GM23338 (cell line): ENCODE results near the gene NHLH1. TPM values are rescaled to one million over a fixed set of nuclear protein-coding genes. Genes with fewer than 3 reads are reported as not detected.

Source experiments
- ATAC-seq: fragments of 200-7000 bp; cut with Tn5 transposase; 3 replicates; pipeline ENCODE4 v1.9.1; 2020
- DNase-seq: peaks from one replicate; pipeline ENCODE4 v3.0.0-alpha.2; 2015; ENCODE audit warnings: low spot score
- H2AFZ ChIP-seq: fragments of 200-600 bp; sonication (generic); 2 replicates; pipeline ENCODE4 v1.8.0; 2016; ENCODE audit warnings: antibody characterized with exemption, mild to moderate bottlenecking, moderate library complexity
- H3F3A ChIP-seq: fragments of 200-600 bp; sonication (generic); replicated peaks from 2 replicates; pipeline ENCODE4 v1.8.0; 2017; ENCODE audit warnings: antibody characterized with exemption, mixed run types, low read depth
- H3K27ac ChIP-seq: fragments of 200-600 bp; sonication (generic); 2 replicates; pipeline ENCODE4 v1.6.1; 2016; ENCODE audit warnings: low read depth
- H3K27me3 ChIP-seq: fragments of 200-600 bp; sonication (generic); 2 replicates; pipeline ENCODE4 v1.8.0; 2016; ENCODE audit warnings: mild to moderate bottlenecking, mixed run types, moderate library complexity; ENCODE audit not compliant: insufficient read depth
- H3K36me3 ChIP-seq: fragments of 200-600 bp; sonication (generic); 2 replicates; pipeline ENCODE4 v1.8.0; 2016; ENCODE audit warnings: mild to moderate bottlenecking; ENCODE audit not compliant: insufficient read depth
- H3K4me1 ChIP-seq: fragments of 200-600 bp; sonication (generic); 2 replicates; pipeline ENCODE4 v1.8.0; 2016; ENCODE audit warnings: mild to moderate bottlenecking, moderate library complexity; ENCODE audit not compliant: insufficient read depth
- H3K4me2 ChIP-seq: fragments of 200-600 bp; sonication (generic); 2 replicates; pipeline ENCODE4 v1.7.1; 2017; ENCODE audit warnings: mixed run types
- H3K4me3 ChIP-seq: fragments of 200-600 bp; sonication (generic); 2 replicates; pipeline ENCODE4 v1.6.1; 2016; ENCODE audit warnings: mixed run types
- H3K79me2 ChIP-seq: fragments of 200-600 bp; sonication (generic); replicated peaks from 2 replicates; pipeline ENCODE4 v1.8.0; 2017; ENCODE audit warnings: mild to moderate bottlenecking; ENCODE audit not compliant: insufficient read depth
- H3K9me2 ChIP-seq: fragments of 200-600 bp; sonication (generic); 2 replicates; pipeline ENCODE4 v1.8.0; 2017; ENCODE audit not compliant: insufficient read depth
- H4K20me1 ChIP-seq: fragments of 200-600 bp; sonication (generic); replicated peaks from 2 replicates; pipeline ENCODE4 v1.8.0; 2017; ENCODE audit warnings: mild to moderate bottlenecking; ENCODE audit not compliant: insufficient read depth
- H3K27ac Mint-ChIP-seq: 2 replicates; pipeline ENCODE4 v1.8.0; 2020; ENCODE audit warnings: inconsistent platforms, mild to moderate bottlenecking, moderate library complexity, mixed read lengths
- H3K27me3 Mint-ChIP-seq: 3 replicates; pipeline ENCODE4 v1.8.0; 2022; ENCODE audit warnings: low read depth, mild to moderate bottlenecking, moderate library complexity, mixed read lengths, inconsistent platforms; ENCODE audit not compliant: insufficient read depth, poor library complexity
- H3K36me3 Mint-ChIP-seq: 3 replicates; pipeline ENCODE4 v1.8.0; 2021; ENCODE audit warnings: low read depth, mild to moderate bottlenecking, inconsistent platforms, moderate library complexity, mixed read lengths
- H3K4me1 Mint-ChIP-seq: 3 replicates; pipeline ENCODE4 v1.8.0; 2020; ENCODE audit warnings: mild to moderate bottlenecking, inconsistent platforms, mixed read lengths
- H3K4me3 Mint-ChIP-seq: 3 replicates; pipeline ENCODE4 v1.8.0; 2021; ENCODE audit warnings: moderate library complexity, mild to moderate bottlenecking, inconsistent platforms, mixed read lengths
- H3K9me3 Mint-ChIP-seq: 3 replicates; pipeline ENCODE4 v1.8.0; 2020; ENCODE audit warnings: moderate library complexity, mild to moderate bottlenecking, inconsistent platforms, mixed read lengths
- CTCF ChIP-seq, 2 experiments: fragments of 200-600 bp in 1 of 2; sonication (generic) in 1 of 2; conservative IDR thresholded peaks; 2 replicates each; pipeline versions ENCODE4 v1.5.1 to v1.6.1; 2016 to 2017; ENCODE audit warnings: antibody characterized with exemption in 2 of 2, low read depth in 2 of 2, mild to moderate bottlenecking in 2 of 2, moderate library complexity in 1 of 2
- EZH2phosphoT487 ChIP-seq: fragments of 200-600 bp; sonication (generic); IDR thresholded peaks from one replicate; pipeline ENCODE4 v1.8.1; 2018; ENCODE audit warnings: antibody characterized with exemption; ENCODE audit not compliant: unreplicated experiment
- polyA plus RNA-seq: library from polyadenylated mRNA; unstranded; fragments of >200 nt; fragmentation: Nextera tagmentation; extraction: Ambion mirVana; gene quantifications from 2 replicates; pipeline ENCODE4 v1.2.1, GENCODE V29; 2016
- total RNA-seq: library from RNA; depleted of rRNA; stranded (reverse); fragments of >200 nt; shearing (Covaris generic); gene quantifications from 2 replicates; pipeline ENCODE4 v1.2.3, GENCODE V29; 2014
- TF ChIP-seq, protein P1 (sequence below): fragments of 250-450 bp; sonication (Bioruptor Pico); IDR thresholded peaks from 2 replicates; pipeline ENCODE4 v1.5.0; 2020; ENCODE audit warnings: mild to moderate bottlenecking, moderate library complexity

Gene NHLH1
- total and polyA plus RNA-seq, 2 experiments from 2014 or later, result 0.69 to 0.89 TPM

GRCh38 chr1:160376525-160377131, 9.8 kb downstream of the NHLH1 start:
- Mint-ChIP-seq H3K27me3 (peaks cover 14% of the 10 kb centered on the region), H3K9me3 (no peaks in the 10 kb centered on the region), H3K4me1 (peaks cover 43% of the 10 kb centered on the region), H3K36me3 (no peaks in the 10 kb centered on the region; the same call in 2 of the 3 replicates), H3K27ac (peak overlapping the region; percentile 23; the same call in 1 of the 2 replicates), H3K4me3 (peak overlapping the region; percentile 27)
- Histone ChIP-seq H3K9me2 (no peaks in the 10 kb centered on the region), H3K27ac (no peak overlapping the region), H3K4me3 (peak overlapping the region; percentile 6; the same call in 1 of the 2 replicates), H4K20me1 (no peaks in the 10 kb centered on the region), H3K4me2 (peak overlapping the region; percentile 84), H3K4me1 (peaks cover 29% of the 10 kb centered on the region), H3K79me2 (no peaks in the 10 kb centered on the region), H3F3A (0 out of 2 replicates have a peak, but pooled peaks cover 5% of the 10 kb centered on the region), H3K36me3 (no peaks in the 10 kb centered on the region), H3K27me3 (no peaks in the 10 kb centered on the region), H2AFZ (no peak overlapping the region)
- DNase-seq (peak; percentile 92), ATAC-seq (peak; percentile 79)
- TF ChIP-seq, protein P1, sequence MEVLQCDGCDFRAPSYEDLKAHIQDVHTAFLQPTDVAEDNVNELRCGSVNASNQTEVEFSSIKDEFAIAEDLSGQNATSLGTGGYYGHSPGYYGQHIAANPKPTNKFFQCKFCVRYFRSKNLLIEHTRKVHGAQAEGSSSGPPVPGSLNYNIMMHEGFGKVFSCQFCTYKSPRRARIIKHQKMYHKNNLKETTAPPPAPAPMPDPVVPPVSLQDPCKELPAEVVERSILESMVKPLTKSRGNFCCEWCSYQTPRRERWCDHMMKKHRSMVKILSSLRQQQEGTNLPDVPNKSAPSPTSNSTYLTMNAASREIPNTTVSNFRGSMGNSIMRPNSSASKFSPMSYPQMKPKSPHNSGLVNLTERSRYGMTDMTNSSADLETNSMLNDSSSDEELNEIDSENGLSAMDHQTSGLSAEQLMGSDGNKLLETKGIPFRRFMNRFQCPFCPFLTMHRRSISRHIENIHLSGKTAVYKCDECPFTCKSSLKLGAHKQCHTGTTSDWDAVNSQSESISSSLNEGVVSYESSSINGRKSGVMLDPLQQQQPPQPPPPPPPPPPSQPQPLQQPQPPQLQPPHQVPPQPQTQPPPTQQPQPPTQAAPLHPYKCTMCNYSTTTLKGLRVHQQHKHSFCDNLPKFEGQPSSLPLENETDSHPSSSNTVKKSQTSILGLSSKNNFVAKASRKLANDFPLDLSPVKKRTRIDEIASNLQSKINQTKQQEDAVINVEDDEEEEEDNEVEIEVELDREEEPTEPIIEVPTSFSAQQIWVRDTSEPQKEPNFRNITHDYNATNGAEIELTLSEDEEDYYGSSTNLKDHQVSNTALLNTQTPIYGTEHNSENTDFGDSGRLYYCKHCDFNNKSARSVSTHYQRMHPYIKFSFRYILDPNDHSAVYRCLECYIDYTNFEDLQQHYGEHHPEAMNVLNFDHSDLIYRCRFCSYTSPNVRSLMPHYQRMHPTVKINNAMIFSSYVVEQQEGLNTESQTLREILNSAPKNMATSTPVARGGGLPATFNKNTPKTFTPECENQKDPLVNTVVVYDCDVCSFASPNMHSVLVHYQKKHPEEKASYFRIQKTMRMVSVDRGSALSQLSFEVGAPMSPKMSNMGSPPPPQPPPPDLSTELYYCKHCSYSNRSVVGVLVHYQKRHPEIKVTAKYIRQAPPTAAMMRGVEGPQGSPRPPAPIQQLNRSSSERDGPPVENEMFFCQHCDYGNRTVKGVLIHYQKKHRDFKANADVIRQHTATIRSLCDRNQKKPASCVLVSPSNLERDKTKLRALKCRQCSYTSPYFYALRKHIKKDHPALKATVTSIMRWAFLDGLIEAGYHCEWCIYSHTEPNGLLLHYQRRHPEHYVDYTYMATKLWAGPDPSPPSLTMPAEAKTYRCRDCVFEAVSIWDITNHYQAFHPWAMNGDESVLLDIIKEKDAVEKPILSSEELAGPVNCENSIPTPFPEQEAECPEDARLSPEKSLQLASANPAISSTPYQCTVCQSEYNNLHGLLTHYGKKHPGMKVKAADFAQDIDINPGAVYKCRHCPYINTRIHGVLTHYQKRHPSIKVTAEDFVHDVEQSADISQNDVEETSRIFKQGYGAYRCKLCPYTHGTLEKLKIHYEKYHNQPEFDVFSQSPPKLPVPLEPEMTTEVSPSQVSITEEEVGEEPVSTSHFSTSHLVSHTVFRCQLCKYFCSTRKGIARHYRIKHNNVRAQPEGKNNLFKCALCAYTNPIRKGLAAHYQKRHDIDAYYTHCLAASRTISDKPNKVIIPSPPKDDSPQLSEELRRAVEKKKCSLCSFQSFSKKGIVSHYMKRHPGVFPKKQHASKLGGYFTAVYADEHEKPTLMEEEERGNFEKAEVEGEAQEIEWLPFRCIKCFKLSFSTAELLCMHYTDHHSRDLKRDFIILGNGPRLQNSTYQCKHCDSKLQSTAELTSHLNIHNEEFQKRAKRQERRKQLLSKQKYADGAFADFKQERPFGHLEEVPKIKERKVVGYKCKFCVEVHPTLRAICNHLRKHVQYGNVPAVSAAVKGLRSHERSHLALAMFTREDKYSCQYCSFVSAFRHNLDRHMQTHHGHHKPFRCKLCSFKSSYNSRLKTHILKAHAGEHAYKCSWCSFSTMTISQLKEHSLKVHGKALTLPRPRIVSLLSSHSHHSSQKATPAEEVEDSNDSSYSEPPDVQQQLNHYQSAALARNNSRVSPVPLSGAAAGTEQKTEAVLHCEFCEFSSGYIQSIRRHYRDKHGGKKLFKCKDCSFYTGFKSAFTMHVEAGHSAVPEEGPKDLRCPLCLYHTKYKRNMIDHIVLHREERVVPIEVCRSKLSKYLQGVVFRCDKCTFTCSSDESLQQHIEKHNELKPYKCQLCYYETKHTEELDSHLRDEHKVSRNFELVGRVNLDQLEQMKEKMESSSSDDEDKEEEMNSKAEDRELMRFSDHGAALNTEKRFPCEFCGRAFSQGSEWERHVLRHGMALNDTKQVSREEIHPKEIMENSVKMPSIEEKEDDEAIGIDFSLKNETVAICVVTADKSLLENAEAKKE, result 0 out of 2 replicates have a peak, but pooled peaks have one; percentile 53
- TF ChIP-seq EZH2phosphoT487 (no peak), CTCF (conservative IDR thresholded peaks at IDR 0.05; ENCODE audit: low read depth in 2 of 2) (peak; percentile 98 to 99)
